Superior temporal gyrus (tissue), 1 donor: ENCODE data around the gene PRDM16.

Experiments
- DNase-seq: peaks from one replicate; pipeline ENCODE4 v3.0.0-alpha.2; 2016; ENCODE audit errors: extremely low spot score

Gene PRDM16

GRCh38 chr1:3141129-3141528, 72.1 kb downstream of the PRDM16 start:
- DNase-seq: no peak

DNA sequence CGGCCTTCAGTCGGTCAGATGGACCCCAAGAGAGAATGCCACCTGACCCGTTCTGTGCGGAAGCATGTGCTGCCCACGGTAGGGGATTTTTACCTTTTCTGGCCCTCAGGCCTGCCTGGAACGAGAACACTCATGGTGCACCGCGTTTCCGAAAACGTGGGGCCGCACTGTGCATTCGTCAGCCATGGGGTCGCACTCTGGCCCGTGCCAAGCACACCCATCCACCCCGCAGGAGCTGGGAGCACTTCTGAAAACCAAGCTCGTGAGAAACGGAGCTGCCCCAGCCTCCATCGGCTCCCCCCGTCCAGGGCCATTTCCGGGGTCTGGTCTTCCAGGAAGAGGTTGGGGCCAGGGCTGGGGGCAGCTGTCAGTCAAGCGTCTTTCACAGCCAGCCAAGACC, 72.8 kb downstream of the PRDM16 start:
- no peak for DNase-seq

GRCh38 chr1:3142236-3142635, 73.2 kb downstream of the PRDM16 start:
- DNase-seq: no peak

GRCh38 chr1:3142751-3143150, 73.7 kb downstream of the PRDM16 start:
- no peak for DNase-seq

DNA sequence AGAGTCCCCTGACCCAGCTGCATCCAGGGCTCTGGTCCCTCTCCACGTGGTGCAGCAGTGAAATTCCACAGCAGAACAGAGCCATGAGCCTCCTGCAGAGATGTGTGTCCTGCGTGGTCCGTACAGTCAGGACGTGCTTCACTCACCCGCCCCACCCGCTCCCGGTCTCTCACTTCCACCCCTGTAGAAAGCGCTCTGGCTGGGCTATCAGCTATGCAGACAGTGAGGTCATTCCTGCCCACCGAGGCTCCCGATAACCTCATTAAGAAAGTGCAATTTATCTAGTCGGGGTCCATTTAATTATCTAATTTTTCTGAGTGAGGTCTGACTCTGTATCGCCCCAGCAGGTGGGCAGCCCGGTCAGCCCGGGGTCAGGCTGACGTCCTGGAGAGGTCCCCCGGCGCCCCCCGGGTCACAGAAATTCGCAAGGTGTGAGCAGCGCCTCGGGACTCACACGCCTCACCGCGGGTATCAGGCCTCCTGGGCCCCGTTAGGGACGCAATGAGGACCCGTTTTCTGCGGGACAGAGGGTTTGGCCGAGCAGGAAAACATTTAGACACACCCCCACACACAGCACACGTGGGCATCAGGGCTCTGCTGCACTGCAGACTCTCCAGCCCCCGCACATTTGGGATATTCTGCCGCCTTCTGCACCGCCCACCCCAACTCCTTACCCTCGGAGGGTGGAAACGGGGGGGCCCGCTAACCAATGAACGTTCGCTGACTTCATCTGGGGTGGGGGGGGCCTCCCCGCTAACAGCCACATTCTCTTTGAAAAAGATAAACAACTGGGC, 76.7 kb downstream of the PRDM16 start:
- DNase-seq: no peak

GRCh38 chr1:3146458-3146857, 77.5 kb downstream of the PRDM16 start:
- no peak for DNase-seq

DNA sequence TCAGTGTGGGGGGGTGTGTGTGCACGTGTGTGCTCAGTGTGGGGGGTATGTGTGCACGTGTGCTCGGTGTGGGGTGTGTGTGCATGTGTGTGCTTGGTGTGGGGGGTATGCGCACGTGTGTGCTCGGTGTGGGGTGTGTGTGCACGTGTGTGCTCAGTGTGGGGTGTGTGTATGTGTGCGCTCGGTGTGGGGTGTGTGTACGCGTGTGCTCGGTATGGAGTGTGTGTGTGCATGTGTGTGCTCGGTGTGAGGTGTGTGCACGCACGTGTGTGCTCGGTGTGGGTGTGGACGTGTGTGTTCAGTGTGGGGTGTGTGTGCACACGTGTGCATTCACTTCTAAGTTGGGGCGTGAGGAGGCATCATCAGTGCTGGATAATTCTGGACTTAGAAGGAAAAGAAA, 77.9 kb downstream of the PRDM16 start:
- DNase-seq: no peak

DNA sequence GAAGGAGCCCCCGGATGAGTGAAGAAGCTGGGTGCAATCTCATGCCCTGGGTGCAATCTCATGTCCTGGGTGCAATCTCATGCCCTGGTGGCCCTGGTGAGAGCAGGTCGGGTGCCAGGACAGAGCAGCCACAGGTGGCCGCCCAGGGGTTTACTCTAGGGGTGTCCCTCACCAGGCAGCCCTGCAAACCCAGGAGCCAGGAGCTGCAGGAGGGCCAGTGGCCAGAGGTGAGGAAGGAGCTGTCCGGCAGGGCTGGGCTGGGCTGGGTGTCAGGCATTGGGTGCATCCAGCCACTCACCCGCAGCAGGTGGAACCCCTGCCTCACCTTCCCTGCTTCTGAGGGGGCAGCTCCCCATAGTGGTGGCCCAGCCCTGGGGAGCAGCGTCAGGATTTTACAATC, 79.2 kb downstream of the PRDM16 start:
- DNase-seq: no peak

GRCh38 chr1:3149277-3149676, 80.3 kb downstream of the PRDM16 start:
- DNase-seq: no peak

- DNase-seq: no peak
These were observed 82.5 kb downstream of the PRDM16 start for GRCh38 chr1:3151456-3151855.

DNA sequence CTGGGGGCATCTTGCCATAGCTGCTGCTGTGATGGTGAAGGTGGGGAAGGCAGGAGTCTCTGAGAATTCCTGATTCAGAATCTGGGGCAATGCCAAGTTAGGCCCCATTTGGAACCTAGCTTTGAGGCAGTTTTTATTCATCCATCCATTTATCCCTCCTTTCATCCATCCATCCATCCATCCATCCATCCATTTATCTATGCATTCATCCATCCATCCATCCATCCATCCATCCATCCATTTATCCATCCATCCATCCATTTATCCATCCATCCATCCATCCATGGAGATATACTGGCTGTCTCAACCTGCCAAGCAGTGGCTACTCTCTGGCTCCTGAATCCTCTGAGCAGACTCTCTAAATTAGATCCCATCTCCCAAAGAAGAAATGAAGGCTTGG, 83.1 kb downstream of the PRDM16 start:
- no peak for DNase-seq

DNA sequence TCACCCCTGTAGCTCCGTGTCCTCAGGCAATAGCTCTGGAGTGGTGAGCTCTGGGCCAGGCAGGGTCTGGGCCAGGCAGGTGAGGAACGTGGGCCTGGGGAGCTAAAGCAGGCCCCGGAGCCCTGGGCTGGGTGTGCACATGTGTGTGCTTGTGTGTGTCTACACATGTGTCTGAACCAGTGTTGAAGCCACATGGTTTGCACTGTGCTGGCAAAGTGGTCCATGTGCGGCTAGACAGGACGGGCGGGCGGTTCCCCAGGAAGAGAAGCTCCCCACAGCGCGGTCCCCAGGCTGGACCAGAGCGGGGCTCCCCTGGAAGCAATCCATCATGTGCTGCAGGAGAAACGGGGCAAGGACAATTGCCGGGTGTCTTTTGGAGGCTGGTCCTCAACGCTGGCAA, 84.2 kb downstream of the PRDM16 start:
- DNase-seq: no peak

GRCh38 chr1:3153902-3154795, 85.1 kb downstream of the PRDM16 start:
- no peak for DNase-seq

- no peak for DNase-seq
These were observed 86.3 kb downstream of the PRDM16 start for GRCh38 chr1:3155056-3155925.

DNA sequence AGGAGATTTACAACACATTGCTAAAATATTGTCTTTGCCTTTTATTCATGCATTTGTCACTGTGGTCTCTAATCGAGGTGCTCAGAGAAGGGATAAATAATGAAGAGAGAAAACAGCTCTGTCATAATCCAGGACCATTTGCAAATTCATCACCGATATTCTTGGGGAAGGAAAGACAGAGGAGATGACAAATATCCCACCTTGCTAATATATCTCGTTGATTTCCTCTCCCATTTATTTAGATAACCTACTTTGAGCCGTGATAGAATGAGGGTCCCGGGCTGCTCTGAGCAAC, 86.9 kb downstream of the PRDM16 start:
- no peak for DNase-seq

DNA sequence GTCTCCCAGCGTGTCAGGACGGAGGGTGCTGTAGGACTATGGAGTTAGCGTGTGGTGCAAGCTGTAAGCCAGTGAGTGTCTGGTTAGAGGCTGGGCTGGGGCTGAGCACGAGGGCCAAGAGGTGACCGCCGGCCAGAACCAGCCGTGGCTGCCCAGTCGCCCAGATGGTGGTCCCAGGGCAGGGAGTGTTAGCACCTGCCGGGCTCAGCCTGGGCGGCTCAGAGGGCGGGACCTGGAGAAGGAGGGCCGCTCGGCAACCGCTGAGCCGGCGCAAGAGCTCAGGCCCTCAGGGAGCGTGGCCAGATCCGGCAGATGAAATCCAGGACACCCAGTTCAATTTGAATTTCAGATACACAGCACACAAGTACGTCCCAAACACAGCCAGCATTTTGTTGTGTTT, 87.9 kb downstream of the PRDM16 start:
- no peak for DNase-seq

DNA sequence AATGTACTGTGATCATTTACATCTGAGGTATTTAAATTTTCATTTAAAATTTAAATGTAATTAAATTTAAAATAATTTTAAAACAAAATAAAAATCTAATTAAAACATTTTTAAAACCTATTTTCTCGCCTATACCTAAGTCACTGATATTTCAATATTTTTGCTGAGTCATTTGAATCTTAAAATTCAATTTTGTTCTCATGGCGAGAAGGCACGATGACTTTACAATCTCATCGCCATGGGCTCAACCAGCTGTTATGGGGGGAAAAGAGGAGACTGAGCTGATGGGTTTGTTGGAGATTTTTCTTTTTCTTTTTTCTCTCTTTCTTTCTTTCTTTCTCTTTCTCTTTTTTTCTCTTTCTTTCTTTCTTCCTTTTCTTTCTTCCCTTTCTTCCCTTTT, 89.3 kb downstream of the PRDM16 start:
- DNase-seq: no peak

DNA sequence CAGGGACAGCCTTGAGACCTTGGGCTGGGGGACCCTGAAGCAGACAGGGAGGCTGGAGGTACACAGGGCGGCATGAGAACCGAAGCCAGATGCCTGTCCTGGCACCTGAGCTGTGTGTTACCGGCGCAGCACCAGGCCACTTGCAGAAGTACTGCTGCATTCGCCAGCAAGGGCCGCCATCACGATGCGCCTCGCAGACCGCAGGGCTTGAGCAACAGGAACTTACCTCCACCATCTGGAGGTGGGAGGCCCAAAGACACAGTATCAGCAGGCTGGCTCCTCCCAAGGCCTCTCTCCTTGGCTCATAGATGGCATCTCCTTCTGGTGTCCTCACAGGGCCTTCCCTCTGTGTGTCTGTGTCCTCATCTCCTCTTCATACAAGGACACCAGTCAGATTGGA, 90.1 kb downstream of the PRDM16 start:
- DNase-seq: no peak

DNA sequence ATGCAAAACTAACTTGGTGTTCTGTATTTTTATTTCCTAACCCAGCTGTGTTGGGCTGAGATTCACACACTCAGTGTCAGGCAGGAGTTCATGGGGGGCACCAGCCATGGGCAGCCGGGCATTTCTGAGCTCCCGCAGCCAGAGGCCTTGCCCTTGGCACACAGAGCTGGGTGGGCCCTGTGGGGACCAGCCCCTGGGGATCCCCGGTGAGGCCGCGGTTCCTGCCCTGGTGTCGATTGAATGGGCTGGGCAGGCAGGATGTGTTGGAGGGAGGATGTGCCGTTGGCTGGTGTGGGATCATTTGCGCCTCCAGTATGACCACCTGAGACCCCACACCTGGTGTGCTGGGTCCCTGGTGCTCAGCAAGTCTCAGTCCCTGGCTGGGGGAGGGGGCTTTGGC, 91.0 kb downstream of the PRDM16 start:
- DNase-seq: no peak

- no peak for DNase-seq
These were observed 91.7 kb downstream of the PRDM16 start for GRCh38 chr1:3160647-3161145.

DNA sequence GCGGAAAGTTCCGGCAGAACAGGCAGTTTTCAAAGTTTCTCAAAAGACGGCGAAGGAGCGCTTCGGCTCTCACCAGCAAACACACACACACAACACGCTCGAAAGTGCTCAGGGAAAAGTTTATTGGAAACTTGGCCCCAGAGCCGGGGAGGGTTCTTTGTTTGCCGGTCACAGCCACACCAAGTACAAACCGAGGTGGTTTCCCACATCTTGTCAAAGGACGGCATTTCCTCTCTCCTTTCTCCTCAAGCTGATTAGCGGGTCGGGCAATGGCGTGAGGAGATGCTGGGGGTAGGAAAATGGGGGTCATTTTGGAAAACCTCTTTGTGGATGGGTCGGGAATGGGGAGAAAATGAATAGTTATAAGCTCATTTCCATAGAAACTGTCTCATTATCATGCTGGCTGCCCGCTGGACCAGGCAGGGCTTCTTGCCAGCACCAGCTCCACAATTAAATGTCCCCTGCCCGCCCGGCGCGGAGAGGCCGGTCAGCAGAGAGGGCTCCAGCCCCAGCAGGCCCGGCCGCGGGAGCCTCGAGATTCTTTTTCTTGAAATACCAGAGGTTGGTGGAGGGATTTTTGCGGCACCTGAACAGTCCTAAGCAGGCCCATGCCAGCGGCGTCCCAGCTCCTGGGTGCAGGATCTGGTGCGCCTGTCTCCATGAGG, 92.3 kb downstream of the PRDM16 start:
- DNase-seq: peak; percentile 43
